ENCODE results near the gene SLC16A13. TPM values are rescaled to one million over a fixed set of nuclear protein-coding genes. Genes with fewer than 3 reads are reported as not detected.

Gene SLC16A13
- total and polyA plus RNA-seq, 2 experiments from 2014 or later, result 1.1 TPM; not detected in 1

DNA sequence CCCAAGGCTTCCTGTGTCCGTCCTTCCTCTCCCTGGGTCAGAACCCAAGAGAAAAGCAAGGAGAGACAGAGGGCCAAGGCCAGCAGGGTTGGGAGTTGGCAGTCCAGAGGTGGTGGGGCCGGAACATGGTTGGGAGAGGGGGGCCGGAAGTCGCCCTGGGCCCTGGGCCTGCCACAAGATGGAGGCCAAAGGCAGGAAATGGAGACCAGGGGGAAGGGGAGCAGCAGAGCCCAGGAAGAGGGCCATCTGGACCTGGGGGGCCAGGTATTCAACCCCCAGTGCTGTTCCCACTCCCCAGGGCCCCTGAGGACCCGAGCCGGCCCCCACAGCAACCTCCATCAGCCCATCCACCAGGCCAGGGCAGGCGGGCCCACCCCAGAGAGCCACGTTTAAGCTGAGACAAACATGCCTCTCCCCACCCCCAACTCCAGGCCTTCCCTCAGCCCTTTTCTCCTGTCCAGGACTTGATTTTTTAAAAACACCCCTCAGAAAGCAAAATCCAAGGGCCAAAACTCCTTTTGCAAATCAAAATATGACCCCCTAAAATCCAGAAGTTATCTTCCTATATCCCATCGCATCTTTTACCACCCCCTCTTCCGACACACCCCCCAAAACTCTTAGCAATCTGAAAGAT lies 17.4 kb upstream of the SLC16A13 start:
- Histone ChIP-seq H3K4me1 (ENCODE audit: insufficient read depth) (peaks cover 33% of the 10 kb centered on the region; the same call in 1 of the 2 replicates), H3K9me2 (ENCODE audit: insufficient read depth) (no peaks in the 10 kb centered on the region), H3K27ac (peak overlapping the region; percentile 44), H3K36me3 (ENCODE audit: low read depth) (no peaks in the 10 kb centered on the region), H3F3A (ENCODE audit: insufficient read depth) (peaks cover 19% of the 10 kb centered on the region), H3K4me3 (peak overlapping the region; percentile 68), H3K9me3 (ENCODE audit: low read depth) (no peaks in the 10 kb centered on the region), H4K20me1 (ENCODE audit: insufficient read depth) (no peaks in the 10 kb centered on the region), H3K9ac (peak overlapping the region; percentile 84), H3K4me2 (ENCODE audit: unreplicated experiment) (peak overlapping the region; percentile 98), H3K27me3 (replicated peaks; ENCODE audit: insufficient read depth) (no peaks in the 10 kb centered on the region), H3K79me2 (ENCODE audit: insufficient read depth) (peaks cover 21% of the 10 kb centered on the region), H2AFZ (peak overlapping the region; percentile 89)
- TF ChIP-seq EZH2 (IDR thresholded peaks at IDR 0.05; ENCODE audit: insufficient read depth, poor library complexity, severe bottlenecking) (no peak), EZH2phosphoT487 (IDR thresholded peaks at IDR 0.05; ENCODE audit: insufficient read depth, low read depth) (no peak)
- in situ Hi-C loops (cut with MboI), result no loop called here
- peak; percentile 58 for DNase-seq
- WGBS, 2 experiments (ENCODE audit: low coverage in 1 of 2, low lambda C conversion rate in 2 of 2, missing lambda C conversion rate in 2 of 2), result 27 to 43% methylated on average over 9 to 10 of the region's 10 CpGs

DNA sequence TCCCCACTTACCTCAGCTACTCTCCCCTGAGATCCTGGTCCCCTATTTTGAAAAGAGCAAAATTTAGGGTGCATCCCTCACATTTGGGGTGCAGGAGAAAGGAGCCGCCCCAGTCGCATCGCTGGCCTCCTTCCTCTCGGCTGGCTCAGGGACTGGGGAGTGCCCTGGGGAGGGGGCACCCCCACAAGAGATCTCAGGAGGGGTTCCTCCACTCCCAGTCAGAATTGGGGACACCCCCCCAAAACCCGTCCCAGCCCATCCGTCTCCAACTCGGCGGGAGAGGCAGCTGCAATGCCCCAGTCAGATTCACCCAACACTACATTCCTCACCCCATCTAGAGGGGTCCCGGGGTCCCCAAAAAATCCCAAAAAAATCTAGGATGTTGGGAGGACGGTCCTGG lies 16.4 kb upstream of the SLC16A13 start:
- no peaks in the 10 kb centered on the region for H4K20me1 ChIP-seq (ENCODE audit: insufficient read depth)
- H3K4me2 ChIP-seq (ENCODE audit: unreplicated experiment), result peak overlapping the region; percentile 98
- H3K36me3 ChIP-seq (ENCODE audit: low read depth), result no peaks in the 10 kb centered on the region
- TF ChIP-seq EZH2 (IDR thresholded peaks at IDR 0.05; ENCODE audit: insufficient read depth, poor library complexity, severe bottlenecking) (no peak), EZH2phosphoT487 (IDR thresholded peaks at IDR 0.05; ENCODE audit: insufficient read depth, low read depth) (no peak)
- H3K79me2 ChIP-seq (ENCODE audit: insufficient read depth), result peaks cover 15% of the 10 kb centered on the region; the same call in 1 of the 2 replicates
- peak overlapping the region; percentile 68 for H3K4me3 ChIP-seq
- H2AFZ ChIP-seq, result peak overlapping the region; percentile 89
- WGBS, 2 experiments (ENCODE audit: low coverage in 1 of 2, low lambda C conversion rate in 2 of 2, missing lambda C conversion rate in 2 of 2), result 5 to 18% methylated on average over 5 to 10 of the region's 10 CpGs
- H3F3A ChIP-seq (ENCODE audit: insufficient read depth), result peaks cover 10% of the 10 kb centered on the region
- no peaks in the 10 kb centered on the region for H3K9me3 ChIP-seq (ENCODE audit: low read depth)
- no peaks in the 10 kb centered on the region for H3K9me2 ChIP-seq (ENCODE audit: insufficient read depth)
- DNase-seq, result no peak
- in situ Hi-C loops (cut with MboI), result no loop called here
- H3K27me3 ChIP-seq (replicated peaks; ENCODE audit: insufficient read depth), result no peaks in the 10 kb centered on the region
- H3K4me1 ChIP-seq (ENCODE audit: insufficient read depth), result peaks cover 33% of the 10 kb centered on the region; the same call in 1 of the 2 replicates
- peak overlapping the region; percentile 84 for H3K9ac ChIP-seq
- H3K27ac ChIP-seq, result peak overlapping the region; percentile 44

DNA sequence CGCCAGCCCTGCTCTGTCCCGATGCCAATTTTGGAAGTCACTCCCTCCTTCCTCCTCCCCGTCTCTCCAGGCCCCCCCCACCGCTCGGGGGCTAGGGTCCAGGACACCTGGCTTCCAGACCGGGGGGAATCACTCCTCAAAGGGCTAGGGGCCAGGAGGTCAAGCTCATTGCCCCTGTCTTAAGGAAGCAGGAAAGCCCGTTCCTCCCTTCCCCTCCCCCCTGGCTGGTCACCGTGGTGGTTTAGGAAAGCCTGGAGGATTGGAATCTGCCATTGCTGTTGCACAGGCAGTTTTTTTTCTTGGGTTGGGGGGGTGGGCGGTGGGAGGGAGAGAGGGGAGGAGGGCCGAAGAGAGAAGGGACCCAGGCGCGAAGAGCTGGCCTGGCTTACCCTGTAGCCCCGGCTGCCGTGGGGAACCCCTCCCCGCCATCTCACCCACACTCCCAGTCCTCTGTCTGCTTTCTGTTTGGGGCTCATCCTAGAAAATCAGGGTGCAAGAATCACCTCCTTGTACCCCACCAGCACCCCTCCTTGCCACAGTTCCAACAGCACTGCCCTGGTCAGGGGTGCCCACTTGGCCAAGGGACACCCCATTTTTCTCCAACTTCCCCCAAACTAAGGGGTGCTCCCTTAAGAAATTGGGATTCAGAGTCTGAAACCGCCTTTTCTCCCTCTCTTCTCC lies 15.8 kb upstream of the SLC16A13 start:
- Histone ChIP-seq H3K27ac (peak overlapping the region; percentile 44), H2AFZ (peak overlapping the region; percentile 89), H3K4me2 (ENCODE audit: unreplicated experiment) (peak overlapping the region; percentile 98), H4K20me1 (ENCODE audit: insufficient read depth) (no peaks in the 10 kb centered on the region), H3K9me2 (ENCODE audit: insufficient read depth) (no peaks in the 10 kb centered on the region), H3K36me3 (ENCODE audit: low read depth) (no peaks in the 10 kb centered on the region), H3K9ac (peak overlapping the region; percentile 84), H3F3A (ENCODE audit: insufficient read depth) (peaks cover 10% of the 10 kb centered on the region), H3K9me3 (ENCODE audit: low read depth) (no peaks in the 10 kb centered on the region), H3K4me3 (peak overlapping the region; percentile 68), H3K79me2 (ENCODE audit: insufficient read depth) (peaks cover 15% of the 10 kb centered on the region; the same call in 1 of the 2 replicates), H3K27me3 (replicated peaks; ENCODE audit: insufficient read depth) (no peaks in the 10 kb centered on the region), H3K4me1 (ENCODE audit: insufficient read depth) (peaks cover 33% of the 10 kb centered on the region; the same call in 1 of the 2 replicates)
- 4 to 7% methylated on average over 6 to 15 of the region's 16 CpGs for WGBS, 2 experiments (ENCODE audit: low coverage in 1 of 2, low lambda C conversion rate in 2 of 2, missing lambda C conversion rate in 2 of 2)
- peak; percentile 70 for DNase-seq
- TF ChIP-seq EZH2 (IDR thresholded peaks at IDR 0.05; ENCODE audit: insufficient read depth, poor library complexity, severe bottlenecking) (no peak), EZH2phosphoT487 (IDR thresholded peaks at IDR 0.05; ENCODE audit: insufficient read depth, low read depth) (no peak)
- in situ Hi-C loops (cut with MboI), result no loop called here

DNA sequence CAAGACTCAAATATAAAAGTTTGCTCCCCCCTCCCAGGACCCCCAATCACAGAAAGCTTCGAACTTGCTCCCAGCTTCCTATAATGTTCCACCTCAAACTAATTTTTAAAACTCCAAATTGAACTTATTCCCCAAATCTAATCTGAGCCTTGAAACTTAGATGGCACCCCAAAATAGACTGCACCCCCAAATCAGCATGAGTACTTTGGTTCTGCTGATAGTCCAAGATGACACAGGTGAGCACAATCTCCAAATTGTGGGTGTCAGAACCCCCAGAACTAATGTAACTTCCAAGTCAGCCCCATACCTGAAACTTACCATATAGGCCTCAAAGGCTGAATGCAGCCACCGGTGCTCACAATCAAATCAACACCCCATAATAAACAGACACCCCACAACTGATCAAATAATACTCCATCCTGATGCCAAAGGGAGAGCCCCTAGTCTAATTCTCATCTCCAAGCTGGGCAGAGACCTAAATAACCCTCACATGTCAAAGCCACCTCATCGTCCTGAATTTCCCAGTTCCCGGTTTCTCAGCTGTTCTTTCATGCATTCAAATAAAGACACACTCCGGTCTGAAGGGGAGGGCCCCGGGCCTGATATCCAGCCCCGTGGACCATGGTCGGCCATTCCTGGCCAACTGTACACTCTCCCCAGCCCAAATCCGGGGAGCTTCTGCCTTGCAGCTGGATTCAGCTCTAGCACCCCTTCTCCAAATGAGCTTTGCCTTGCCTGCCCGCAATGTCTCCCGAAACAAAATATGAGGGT lies 14.7 kb upstream of the SLC16A13 start:
- no peak for DNase-seq
- Histone ChIP-seq H3K9me3 (ENCODE audit: low read depth) (no peaks in the 10 kb centered on the region), H3K9ac (peak overlapping the region; percentile 64; the same call in 1 of the 2 replicates), H3K9me2 (ENCODE audit: insufficient read depth) (no peaks in the 10 kb centered on the region), H4K20me1 (ENCODE audit: insufficient read depth) (no peaks in the 10 kb centered on the region), H2AFZ (peak overlapping the region; percentile 94), H3K79me2 (ENCODE audit: insufficient read depth) (peaks cover 13% of the 10 kb centered on the region; the same call in 1 of the 2 replicates), H3K27ac (no peak overlapping the region), H3K36me3 (ENCODE audit: low read depth) (no peaks in the 10 kb centered on the region), H3K4me2 (ENCODE audit: unreplicated experiment) (peak overlapping the region; percentile 73), H3K27me3 (replicated peaks; ENCODE audit: insufficient read depth) (no peaks in the 10 kb centered on the region), H3K4me3 (peak overlapping the region; percentile 61; the same call in 1 of the 2 replicates), H3F3A (ENCODE audit: insufficient read depth) (peaks cover 2% of the 10 kb centered on the region), H3K4me1 (ENCODE audit: insufficient read depth) (peaks cover 27% of the 10 kb centered on the region; the same call in 1 of the 2 replicates)
- TF ChIP-seq EZH2phosphoT487 (IDR thresholded peaks at IDR 0.05; ENCODE audit: insufficient read depth, low read depth), result no peak
- TF ChIP-seq EZH2 (IDR thresholded peaks at IDR 0.05; ENCODE audit: insufficient read depth, poor library complexity, severe bottlenecking), result no peak
- WGBS, 2 experiments (ENCODE audit: low coverage in 1 of 2, low lambda C conversion rate in 2 of 2, missing lambda C conversion rate in 2 of 2), result 43 to 44% methylated on average over 11 of the region's 11 CpGs
- in situ Hi-C loops (cut with MboI), result no loop called here
